IMR-90 (cell line): Measurements from ENCODE around the gene PCCA. TPM values are rescaled to one million over a fixed set of nuclear protein-coding genes. Genes with fewer than 3 reads are reported as not detected.

Experiments
- ATAC-seq: fragments of 200-7000 bp; cut with Tn5 transposase; 2 replicates; pipeline ENCODE4 v1.9.1; 2020; ENCODE audit warnings: low read depth, mild to moderate bottlenecking, moderate library complexity
- BruUV-seq: library from RNA; stranded (reverse); fragments of 400-500 nt; replicated peaks from 2 replicates; lab custom pipeline; 2021; lab: Mats Ljungman, UMichigan
- CTCF ChIA-PET: fragments of 300-600 bp; formaldehyde crosslinking; extraction: SDS; loops from one replicate; lab custom pipeline; 2021; ENCODE audit warnings: antibody characterized with exemption; lab: Yijun Ruan, JAX
- POLR2A ChIA-PET: fragments of 300-600 bp; sonication (Branson Sonifier 250); formaldehyde crosslinking; loops from one replicate; lab custom pipeline; 2022; ENCODE audit warnings: antibody characterized with exemption; ENCODE audit not compliant: unreplicated experiment; lab: Charles Lee
- DNase-seq: peaks from one replicate; pipeline ENCODE4 v3.0.0; 2013
- H2AFZ ChIP-seq: replicated peaks from 2 replicates; pipeline ENCODE3; 2013; ENCODE audit warnings: low read length, mild to moderate bottlenecking; ENCODE audit not compliant: poor library complexity
- H2AK5ac ChIP-seq: 2 replicates; pipeline ENCODE4 v1.6.1; 2013; ENCODE audit warnings: low read depth, low read length, inconsistent platforms
- H2AK9ac ChIP-seq: replicated peaks from 2 replicates; pipeline ENCODE3; 2013; ENCODE audit warnings: mild to moderate bottlenecking, low read depth, low read length, moderate library complexity; ENCODE audit not compliant: poor library complexity
- H2BK120ac ChIP-seq: 2 replicates; pipeline ENCODE4 v1.6.1; 2013; ENCODE audit warnings: low read depth, low read length, inconsistent platforms
- H2BK15ac ChIP-seq: 3 replicates; pipeline ENCODE4 v1.6.1; 2013; ENCODE audit warnings: low read depth, low read length, inconsistent platforms
- H2BK20ac ChIP-seq: 2 replicates; pipeline ENCODE4 v1.6.1; 2013; ENCODE audit warnings: low read depth, mild to moderate bottlenecking, inconsistent platforms, low read length, moderate library complexity
- H2BK5ac ChIP-seq: 2 replicates; pipeline ENCODE4 v1.6.1; 2013; ENCODE audit warnings: mild to moderate bottlenecking, low read depth, low read length, inconsistent platforms; ENCODE audit not compliant: poor library complexity, severe bottlenecking
- H3K14ac ChIP-seq: replicated peaks from 2 replicates; pipeline ENCODE4 v1.6.1; 2013; ENCODE audit warnings: low read depth, low read length, inconsistent platforms
- H3K18ac ChIP-seq: 2 replicates; pipeline ENCODE4 v1.6.1; 2013; ENCODE audit warnings: low read depth, low read length, control low read depth
- H3K23ac ChIP-seq: 2 replicates; pipeline ENCODE4 v1.6.1; 2013; ENCODE audit warnings: low read depth, low read length, inconsistent platforms
- H3K27ac ChIP-seq: 2 replicates; pipeline ENCODE4 v1.5.1; 2013; ENCODE audit warnings: mild to moderate bottlenecking, control low read depth, low read length; ENCODE audit not compliant: insufficient read depth
- H3K27me3 ChIP-seq: 2 replicates; pipeline ENCODE4 v1.6.1; 2013; ENCODE audit warnings: low read length; ENCODE audit not compliant: control insufficient read depth, insufficient read depth
- H3K36me3 ChIP-seq: 2 replicates; pipeline ENCODE4 v1.6.1; 2013; ENCODE audit warnings: low read length, mixed read lengths; ENCODE audit not compliant: control insufficient read depth, insufficient read depth
- H3K4ac ChIP-seq: 2 replicates; pipeline ENCODE4 v1.6.1; 2013; ENCODE audit warnings: low read depth, low read length, inconsistent platforms
- H3K4me1 ChIP-seq: 2 replicates; pipeline ENCODE4 v1.6.1; 2013; ENCODE audit warnings: low read length, mixed read lengths; ENCODE audit not compliant: control insufficient read depth, insufficient read depth
- H3K4me2 ChIP-seq: 2 replicates; pipeline ENCODE4 v1.6.1; 2013; ENCODE audit warnings: low read depth, mild to moderate bottlenecking, control low read depth, low read length, moderate library complexity
- H3K4me3 ChIP-seq: 2 replicates; pipeline ENCODE4 v1.5.1; 2013; ENCODE audit warnings: low read depth, mild to moderate bottlenecking, control low read depth, low read length, moderate library complexity; ENCODE audit not compliant: insufficient read depth
- H3K56ac ChIP-seq: 2 replicates; pipeline ENCODE4 v1.6.1; 2013; ENCODE audit warnings: low read length, inconsistent platforms; ENCODE audit not compliant: insufficient read depth; ENCODE audit errors: extremely low read depth
- H3K79me1 ChIP-seq, 2 experiments: 2 replicates each; pipeline ENCODE4 v1.6.1; 2013; ENCODE audit warnings: low read length in 2 of 2, inconsistent platforms in 1 of 2, low read depth in 1 of 2
- H3K9ac ChIP-seq: 2 replicates; pipeline ENCODE4 v1.6.1; 2013; ENCODE audit warnings: low read depth, low read length, control low read depth
- H3K9me1 ChIP-seq: 2 replicates; pipeline ENCODE4 v1.6.1; 2013; ENCODE audit warnings: low read length, inconsistent platforms; ENCODE audit not compliant: insufficient read depth
- H3K9me3 ChIP-seq: 2 replicates; pipeline ENCODE4 v1.6.1; 2013; ENCODE audit warnings: low read length; ENCODE audit not compliant: control insufficient read depth, insufficient read depth
- H4K20me1 ChIP-seq: 2 replicates; pipeline ENCODE4 v1.6.1; 2013; ENCODE audit warnings: low read length, inconsistent platforms; ENCODE audit not compliant: insufficient read depth
- H4K5ac ChIP-seq: 2 replicates; pipeline ENCODE4 v1.6.1; 2013; ENCODE audit warnings: mild to moderate bottlenecking, low read depth, low read length, control low read depth
- H4K8ac ChIP-seq, 2 experiments: 2 replicates each; pipeline ENCODE4 v1.6.1; 2013; ENCODE audit warnings: low read depth in 2 of 2, low read length in 2 of 2, control low read depth in 1 of 2, inconsistent platforms in 1 of 2
- H4K91ac ChIP-seq: 2 replicates; pipeline ENCODE4 v1.6.1; 2013; ENCODE audit warnings: low read depth, low read length, inconsistent platforms; ENCODE audit not compliant: insufficient read depth
- CEBPB ChIP-seq: IDR thresholded peaks from 2 replicates; pipeline ENCODE4 v1.6.1; 2012; ENCODE audit warnings: low read depth, low read length, improper control_type of control experiment
- MXI1 ChIP-seq: IDR thresholded peaks from 2 replicates; pipeline ENCODE4 v1.6.1; 2012; ENCODE audit warnings: low read depth, mild to moderate bottlenecking, low read length, moderate library complexity, borderline replicate concordance
- NFE2L2 ChIP-seq: fragments of 150-350 bp; IDR thresholded peaks from 2 replicates; pipeline ENCODE4 v1.6.1; 2016; ENCODE audit warnings: low read depth, mild to moderate bottlenecking, low read length
- RCOR1 ChIP-seq: IDR thresholded peaks from 2 replicates; pipeline ENCODE4 v1.6.1; 2012; ENCODE audit warnings: mild to moderate bottlenecking, low read length, improper control_type of control experiment; ENCODE audit not compliant: insufficient replicate concordance
- WGBS, 2 experiments: methylation state at CpG; one replicate each; pipeline versions ENCODE4 v1.1.5 to v1.1.7; 2013; ENCODE audit warnings: missing lambda C conversion rate in 2 of 2; ENCODE audit not compliant: insufficient read length in 1 of 2; ENCODE audit errors: extremely low coverage in 2 of 2; 5-methylcytosine and 5-hydroxymethylcytosine counted together
- dilution Hi-C: fragments of 300-500 bp; cut with HindIII; formaldehyde crosslinking; loops from one replicate; pipeline ENCODE4 v1.14.3; 2018; ENCODE audit warnings: low sequenced_read_pairs; ENCODE audit not compliant: unreplicated experiment
- in situ Hi-C: fragments of 300-500 bp; cut with MboI; formaldehyde crosslinking; loops from 3 replicates; pipeline ENCODE4 v1.14.3; 2019; ENCODE audit warnings: low sequenced_read_pairs, inconsistent platforms, mixed read lengths
- intact Hi-C: fragments of 100-400 bp; cut with micrococcal nuclease; formaldehyde crosslinking; loops from 2 replicates; pipeline ENCODE4 v1.10.0; 2022
- polyA plus RNA-seq, 3 experiments: library from polyadenylated mRNA; depleted of rRNA; stranded (reverse); fragments of >200 nt; gene quantifications; 2 replicates each; pipeline ENCODE4 v1.2.3, GENCODE V29; 2012; ENCODE audit warnings: low replicate concordance in 1 of 3
- total RNA-seq: library from RNA; depleted of rRNA; stranded (reverse); fragments of >200 nt; gene quantifications from 2 replicates; pipeline ENCODE4 v1.2.3, GENCODE V29; 2012

The PCCA gene
- total and polyA plus RNA-seq, 2 of the 4 experiments (the other 2 are of a cell fraction): 7.6 to 24.0 TPM

DNA sequence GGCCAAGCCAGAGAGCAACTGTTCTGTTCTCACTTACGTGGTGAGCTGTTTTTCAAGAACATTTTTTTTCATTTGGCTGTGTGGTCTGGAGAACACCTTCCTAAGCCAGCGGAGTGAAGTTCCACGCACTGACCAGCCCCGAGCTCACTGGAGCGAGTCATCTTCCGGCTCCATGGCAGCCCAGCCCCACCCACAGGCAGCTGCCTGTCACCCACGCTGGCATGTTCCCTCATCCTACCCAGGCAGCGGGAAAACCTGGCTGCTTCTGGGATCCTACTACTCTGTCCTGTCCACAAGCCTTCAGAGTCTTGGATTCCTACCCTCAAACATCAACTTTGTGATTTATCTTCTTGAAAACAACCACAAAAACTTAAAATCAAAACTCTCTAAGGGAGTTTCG, 423.5 kb downstream of the PCCA start:
- ChIA-PET CTCF (interaction anchor here (0.6 to 1.6 kb wide), 2 partner anchors 359 to 596 kb away, joined by 3 read pairs; no protein-coding TSS in a partner anchor), POLR2A (no interaction called here)
- no CpG with 5 or more reads among the region's 9 CpGs for WGBS, 2 experiments
- DNase-seq (peak; percentile 22), ATAC-seq (peak; percentile 24; the same call in 1 of the 2 replicates)
- H2AK5ac ChIP-seq: no peak overlapping the region
- peaks cover 3% of the 10 kb centered on the region; the same call in 1 of the 2 replicates for H3K9me1 ChIP-seq
- H3K9ac ChIP-seq: no peak overlapping the region
- H4K91ac ChIP-seq: no peak overlapping the region
- H3K14ac ChIP-seq: 0 out of 2 replicates have a peak overlapping the region, but pooled peaks have one; percentile 12
- no peaks in the 10 kb centered on the region for H3K27me3 ChIP-seq
- no peak overlapping the region for H3K23ac ChIP-seq
- no peak overlapping the region for H2BK20ac ChIP-seq
- H3K56ac ChIP-seq: no peak overlapping the region
- no peaks in the 10 kb centered on the region for H4K20me1 ChIP-seq
- no peak overlapping the region for H3K4ac ChIP-seq
- H3K27ac ChIP-seq: no peak overlapping the region
- H2AK9ac ChIP-seq: no peak overlapping the region
- H3K4me3 ChIP-seq: no peak overlapping the region
- no peak overlapping the region for H4K5ac ChIP-seq
- H2BK5ac ChIP-seq: no peak overlapping the region
- H4K8ac ChIP-seq: no peak overlapping the region
- no peak overlapping the region for H3K18ac ChIP-seq
- BruUV-seq: no TSS peak
- intact Hi-C loops: loop anchor here (10.0 kb wide), 3 partner anchors 168 to 538 kb away; partner anchors contain the start of gene ZIC5
- in situ Hi-C loops: loop anchor here (10.0 kb wide), 1 partner anchor 858 kb away; no protein-coding TSS in a partner anchor
- H3K79me1 ChIP-seq: no peaks in the 10 kb centered on the region
- dilution Hi-C loops: no loop called here
- TF ChIP-seq RCOR1 (no peak), CEBPB (no peak), NFE2L2 (no peak), MXI1 (no peak)
- H2AFZ ChIP-seq: no peak overlapping the region
- no peaks in the 10 kb centered on the region; the same call in 1 of the 2 replicates for H3K4me1 ChIP-seq
- no peaks in the 10 kb centered on the region for H3K9me3 ChIP-seq
- no peak overlapping the region for H2BK120ac ChIP-seq
- H3K4me2 ChIP-seq: no peak overlapping the region
- no peaks in the 10 kb centered on the region; the same call in 1 of the 2 replicates for H3K36me3 ChIP-seq
- no peak overlapping the region for H2BK15ac ChIP-seq
